AG10803 (cell line): ENCODE data around the gene PAK1.

ENCODE experiments used
- DNase-seq: peaks from one replicate; pipeline ENCODE4 v3.0.0; 2010; ENCODE audit warnings: low read depth
- H3K4me3 ChIP-seq: 2 replicates; pipeline ENCODE4 v1.5.1; 2011; ENCODE audit warnings: mild to moderate bottlenecking, low read length, control low read depth
- CTCF ChIP-seq: conservative IDR thresholded peaks from 2 replicates; pipeline ENCODE4 v1.5.1; 2011; ENCODE audit warnings: mild to moderate bottlenecking, low read length, control low read depth, inconsistent platforms

PAK1 gene

GRCh38 chr11:77431813-77432212, 42.1 kb downstream of the PAK1 start:
- no peak for DNase-seq
- no peak overlapping the region for H3K4me3 ChIP-seq
- TF ChIP-seq CTCF = no peak

GRCh38 chr11:77428598-77428997, 45.3 kb downstream of the PAK1 start:
- TF ChIP-seq CTCF = no peak
- no peak overlapping the region for H3K4me3 ChIP-seq
- DNase-seq = no peak

GRCh38 chr11:77425346-77425745, 48.5 kb downstream of the PAK1 start:
- no peak for TF ChIP-seq CTCF
- H3K4me3 ChIP-seq = no peak overlapping the region
- DNase-seq = no peak

- DNase-seq = no peak
- no peak overlapping the region for H3K4me3 ChIP-seq
- TF ChIP-seq CTCF = no peak
These were observed 49.2 kb downstream of the PAK1 start for GRCh38 chr11:77424644-77425043.

- no peak for TF ChIP-seq CTCF
- no peak overlapping the region for H3K4me3 ChIP-seq
- no peak for DNase-seq
These were observed 50.3 kb downstream of the PAK1 start for GRCh38 chr11:77423624-77424023.

- DNase-seq = no peak
- TF ChIP-seq CTCF = no peak
These were observed 51.2 kb downstream of the PAK1 start for GRCh38 chr11:77422687-77423086.

GRCh38 chr11:77421041-77421723, 52.7 kb downstream of the PAK1 start:
- no peak overlapping the region for H3K4me3 ChIP-seq
- DNase-seq = no peak
- no peak for TF ChIP-seq CTCF

More at GRCh38 chr11:77422687-77423086, 51.2 kb downstream of the PAK1 start:
- H3K4me3 ChIP-seq = no peak overlapping the region
